ENCODE measurements around the gene TJP1.
"Not testable (repeated sequence)": the region's sequence is repeated elsewhere in the genome, so short reads cannot be mapped to it uniquely, and the experiment has no call there.

TJP1 gene

GRCh38 chr15:29698030-29698701, 124.1 kb downstream of the TJP1 start:
- DNase-seq: peak; percentile 98

GRCh38 chr15:29696950-29697738, 125.1 kb downstream of the TJP1 start:
- DNase-seq: peak; percentile 54

GRCh38 chr15:29696506-29696905, 125.8 kb downstream of the TJP1 start:
- not testable (repeated sequence) for DNase-seq

GRCh38 chr15:29695489-29696167, 126.6 kb downstream of the TJP1 start:
- peak; percentile 10 for DNase-seq

GRCh38 chr15:29693225-29693624, 129.0 kb downstream of the TJP1 start:
- DNase-seq: no peak

- DNase-seq: no peak
These were observed 129.7 kb downstream of the TJP1 start for GRCh38 chr15:29692527-29692926.

GRCh38 chr15:29690765-29691475, 131.3 kb downstream of the TJP1 start:
- DNase-seq: peak; percentile 46

GRCh38 chr15:29689287-29689986, 132.8 kb downstream of the TJP1 start:
- DNase-seq: no peak

- no peak for DNase-seq
These were observed 133.6 kb downstream of the TJP1 start for GRCh38 chr15:29688506-29689286.

GRCh38 chr15:29687939-29688505, 134.2 kb downstream of the TJP1 start:
- DNase-seq: peak; percentile 14

GRCh38 chr15:29687204-29687815, 135.0 kb downstream of the TJP1 start:
- peak; percentile 59 for DNase-seq

- peak; percentile 54 for DNase-seq
These were observed 135.6 kb downstream of the TJP1 start for GRCh38 chr15:29686445-29687203.

- no peak for DNase-seq
These were observed 136.2 kb downstream of the TJP1 start for GRCh38 chr15:29686079-29686425.

GRCh38 chr15:29685156-29686078, 136.9 kb downstream of the TJP1 start:
- DNase-seq: peak; percentile 46

GRCh38 chr15:29682781-29683180, 139.5 kb downstream of the TJP1 start:
- DNase-seq: no peak

GRCh38 chr15:29682361-29682760, 139.9 kb downstream of the TJP1 start:
- DNase-seq: no peak

- no peak for DNase-seq
These were observed 140.3 kb downstream of the TJP1 start for GRCh38 chr15:29681946-29682345.

- DNase-seq: no peak
These were observed 141.0 kb downstream of the TJP1 start for GRCh38 chr15:29681166-29681845.
